Activated T-cell treated with anti-CD3 and anti-CD28 coated beads for 48 hours (primary cell): ENCODE data around the gene PALLD.

Source experiments
- DNase-seq: peaks from one replicate; pipeline ENCODE4 v3.0.0-alpha.2; 2020; ENCODE audit warnings: low read depth

Gene PALLD

GRCh38 chr4:168623011-168623410 is 126.2 kb downstream of the PALLD start:
- DNase-seq = no peak

DNA sequence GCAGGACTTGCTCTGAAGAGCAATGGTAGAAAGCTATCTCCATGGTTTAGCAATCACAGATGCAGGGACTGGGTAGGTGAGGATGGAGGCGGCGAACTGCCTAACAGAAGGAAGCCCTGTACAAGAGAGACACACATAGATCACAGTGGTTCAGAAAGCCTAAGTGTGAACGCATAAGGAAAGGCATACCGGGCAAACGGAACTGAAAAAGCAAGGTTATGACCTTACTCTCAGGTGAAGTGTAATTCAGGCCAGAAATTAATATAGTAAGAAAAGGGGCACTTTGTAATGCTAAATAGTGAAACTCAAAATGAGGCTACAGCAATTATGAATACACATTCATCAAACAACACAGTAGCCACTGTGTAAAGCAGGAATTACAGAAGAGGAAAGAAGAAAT is 126.6 kb downstream of the PALLD start:
- no peak for DNase-seq

DNA sequence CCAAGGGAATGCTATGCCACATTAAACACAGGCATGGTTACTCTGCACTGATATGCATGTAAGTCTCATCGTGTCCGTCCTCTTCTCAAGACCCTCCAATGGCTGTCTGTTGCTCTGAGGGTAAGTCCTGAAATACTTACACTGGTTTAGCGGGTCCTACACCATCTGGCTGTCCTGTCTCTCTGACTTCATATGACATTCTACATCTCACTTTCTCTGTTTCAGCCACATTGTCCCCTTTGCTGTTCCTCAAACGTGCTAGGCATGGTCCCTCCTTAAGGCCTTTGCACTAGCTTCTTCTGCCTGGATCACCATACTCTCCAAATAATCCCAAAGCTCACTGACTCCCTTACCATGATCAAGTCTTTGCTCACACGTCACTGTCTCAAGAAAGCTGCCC is 131.4 kb downstream of the PALLD start:
- no peak for DNase-seq

DNA sequence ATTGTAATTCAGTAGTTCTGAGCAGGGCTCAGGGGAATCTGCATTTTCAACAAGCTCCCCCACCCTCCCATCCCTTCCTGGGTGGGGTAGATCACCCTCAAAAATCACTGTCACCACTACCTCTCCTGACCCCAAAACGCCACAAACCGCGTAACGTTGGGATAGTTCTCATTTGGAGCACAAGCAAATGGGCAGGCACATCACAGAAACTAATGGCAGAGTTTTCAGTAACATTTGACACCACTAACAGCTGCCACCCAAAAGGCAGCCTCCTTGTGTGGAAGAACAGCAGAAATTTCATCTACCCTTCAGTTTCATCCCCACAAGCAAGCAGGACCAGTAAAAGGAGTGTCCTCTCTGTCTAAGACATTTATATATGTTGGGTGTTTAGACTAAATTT is 132.7 kb downstream of the PALLD start:
- no peak for DNase-seq

DNA sequence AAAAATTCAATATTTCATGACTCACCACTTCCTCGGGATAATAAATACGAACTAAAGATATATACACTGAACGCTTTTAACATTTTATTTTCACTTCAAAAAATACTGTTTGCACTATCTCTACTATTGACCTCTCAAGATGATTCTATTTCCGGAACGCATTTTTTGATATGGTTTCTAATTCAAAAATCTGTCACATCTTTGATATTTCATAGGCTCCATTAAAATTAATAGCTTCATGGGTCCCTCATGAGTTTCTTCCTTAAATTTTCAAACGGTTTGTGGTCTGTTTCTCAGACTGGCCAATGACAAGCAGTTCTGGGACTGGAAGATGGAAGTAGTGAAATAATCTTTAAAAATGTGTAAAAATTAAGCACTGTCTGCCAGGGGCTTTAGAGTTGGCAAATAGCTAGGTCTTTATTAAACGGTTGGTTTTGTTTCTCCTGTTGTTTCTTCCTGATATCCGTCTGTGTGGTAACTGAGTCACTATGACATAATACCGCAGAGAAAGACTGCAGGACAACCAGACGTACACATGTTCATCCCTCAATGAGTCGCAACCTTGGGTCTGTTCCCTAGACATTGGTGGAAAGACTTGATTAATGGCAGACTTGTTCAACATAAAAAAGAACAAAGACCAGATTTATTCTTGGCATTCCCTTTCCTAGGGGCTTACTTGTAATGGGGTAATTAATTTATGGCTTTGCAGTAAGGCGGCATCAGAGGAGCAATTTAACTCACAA is 133.8 kb downstream of the PALLD start:
- no peak for DNase-seq

GRCh38 chr4:168631241-168632162 is 134.7 kb downstream of the PALLD start:
- peak; percentile 18 for DNase-seq

DNA sequence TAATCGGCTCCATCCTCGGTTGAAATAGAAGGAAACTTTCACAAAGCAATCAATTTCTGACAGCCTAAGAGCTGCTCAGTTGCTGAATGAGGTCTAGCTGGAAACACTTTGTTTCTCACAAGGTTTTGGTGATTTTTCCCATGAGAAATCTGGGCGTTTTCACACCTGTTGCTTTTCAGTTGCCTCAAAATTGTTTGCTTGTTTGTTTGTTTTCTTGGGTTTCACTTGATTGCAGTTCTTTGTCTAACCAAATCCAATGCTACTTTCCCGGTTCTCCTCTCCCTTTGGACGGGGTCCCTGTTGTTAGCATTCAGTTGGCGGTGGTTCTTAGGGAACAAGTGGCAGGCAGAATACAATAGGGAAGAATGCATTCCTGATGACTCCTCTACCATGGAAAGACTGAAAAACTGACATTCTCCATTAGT is 135.5 kb downstream of the PALLD start:
- no peak for DNase-seq

DNA sequence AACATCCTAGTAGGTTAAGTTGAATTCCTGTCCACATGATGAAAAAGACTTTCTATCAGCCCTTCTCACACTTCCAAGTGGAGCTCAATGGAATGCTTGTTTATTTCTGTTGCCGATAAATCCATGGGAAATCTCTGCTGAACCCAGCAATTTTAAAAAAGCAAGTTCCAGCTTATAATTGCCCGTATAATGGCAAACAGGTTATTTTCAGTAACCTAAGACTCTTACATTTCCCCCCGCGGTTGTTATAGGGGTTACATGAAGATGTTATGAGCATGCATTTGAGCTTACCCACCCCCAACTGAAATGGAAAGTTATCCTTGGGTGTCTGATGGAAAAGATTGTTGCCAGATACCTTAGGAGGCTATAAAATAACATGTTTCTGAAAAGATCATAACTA is 136.2 kb downstream of the PALLD start:
- no peak for DNase-seq

- DNase-seq = no peak
Measured at GRCh38 chr4:168633496-168633895, 136.6 kb downstream of the PALLD start.

GRCh38 chr4:168634276-168634802 is 137.5 kb downstream of the PALLD start:
- DNase-seq = no peak

DNA sequence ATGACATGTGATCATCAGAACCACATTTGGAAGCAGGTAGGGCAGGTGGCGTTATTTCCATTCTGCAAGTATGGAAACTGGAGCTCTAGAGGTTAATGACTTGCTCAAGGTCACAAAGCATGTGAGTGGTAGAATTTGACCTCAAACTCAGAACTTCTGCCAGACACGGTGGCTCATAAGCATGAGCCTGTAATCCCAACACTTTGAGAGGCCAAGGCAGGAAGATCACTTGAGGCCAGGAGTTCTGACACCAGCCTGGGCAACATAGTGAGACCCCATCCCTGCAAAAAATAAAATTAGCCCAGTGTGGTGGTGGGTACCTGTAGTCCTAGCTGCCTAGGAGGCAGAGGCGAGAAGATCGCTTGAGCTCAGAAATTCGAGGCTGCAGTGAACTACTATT is 139.2 kb downstream of the PALLD start:
- DNase-seq = no peak

DNA sequence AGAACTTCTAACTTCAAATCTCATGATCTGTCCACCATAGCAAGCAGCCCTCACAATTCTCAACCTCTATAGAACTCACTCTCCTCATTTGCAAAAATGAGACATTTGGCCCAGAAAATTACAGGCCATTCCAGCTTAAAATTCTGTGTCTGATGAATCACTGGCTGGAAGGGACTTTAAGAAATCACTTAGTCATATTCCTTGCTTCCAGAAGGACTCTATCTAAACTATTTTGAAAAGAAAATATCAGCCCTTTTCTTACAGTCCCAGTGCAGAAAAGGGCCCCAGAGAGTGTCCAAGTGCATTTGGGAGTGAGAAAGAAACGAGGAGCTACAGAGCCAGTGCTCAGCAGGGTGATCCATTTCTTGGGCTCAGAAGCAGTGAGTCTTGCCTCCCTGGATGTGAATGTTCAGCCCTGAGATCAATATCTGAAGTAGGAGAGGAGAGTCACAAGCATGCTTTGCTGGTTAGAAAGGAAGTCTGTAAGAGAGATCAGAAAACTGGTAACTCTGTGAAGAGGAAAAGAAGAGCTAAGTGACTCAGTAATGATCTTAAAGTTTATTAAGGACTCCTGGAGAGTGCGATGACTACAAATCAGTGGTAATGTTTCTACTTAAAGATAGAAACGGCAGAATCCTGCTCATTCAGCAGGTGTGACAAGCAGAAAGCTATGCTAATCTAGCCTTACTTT is 139.8 kb downstream of the PALLD start:
- no peak for DNase-seq

DNA sequence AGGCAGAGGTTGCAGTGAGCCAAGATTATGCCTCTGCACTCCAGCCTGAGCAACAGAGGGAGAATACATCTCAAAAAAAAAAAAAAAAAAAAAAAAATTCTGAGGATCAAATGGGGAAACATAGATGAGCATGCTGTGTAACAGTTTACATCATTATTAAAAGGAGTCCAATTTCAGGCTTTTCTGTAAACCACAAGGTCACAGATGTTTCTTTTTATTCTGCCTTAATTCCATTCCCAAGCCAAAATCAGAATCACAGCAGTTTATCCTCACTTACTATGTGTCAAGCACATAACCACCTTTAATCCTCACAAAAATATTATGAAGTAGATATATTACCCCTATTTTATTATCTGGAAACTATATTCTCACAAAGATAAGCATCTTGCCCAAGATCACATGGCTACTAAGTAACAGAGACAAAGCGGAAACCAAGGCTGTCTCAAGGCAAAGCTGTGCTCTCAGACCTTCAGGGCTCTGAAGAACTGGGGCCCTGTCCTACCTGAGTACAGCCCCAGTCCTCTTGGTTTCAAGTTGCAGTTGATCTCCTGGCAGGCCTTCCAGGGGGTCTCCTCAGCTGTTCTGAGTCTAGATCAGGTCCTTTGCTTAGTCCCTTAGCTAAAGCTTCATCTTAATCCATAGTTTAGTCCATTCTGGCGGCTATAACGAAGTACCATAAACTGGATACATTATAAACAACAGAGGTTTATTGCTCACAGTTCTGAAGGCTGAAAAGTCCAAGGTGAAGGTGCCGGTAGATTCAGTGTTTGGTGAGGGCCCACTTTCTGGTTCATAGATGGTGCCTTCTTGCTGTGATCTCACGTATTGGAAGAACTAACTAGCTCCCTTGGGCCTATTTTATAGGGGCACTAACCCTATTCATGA is 141.3 kb downstream of the PALLD start:
- no peak for DNase-seq

DNA sequence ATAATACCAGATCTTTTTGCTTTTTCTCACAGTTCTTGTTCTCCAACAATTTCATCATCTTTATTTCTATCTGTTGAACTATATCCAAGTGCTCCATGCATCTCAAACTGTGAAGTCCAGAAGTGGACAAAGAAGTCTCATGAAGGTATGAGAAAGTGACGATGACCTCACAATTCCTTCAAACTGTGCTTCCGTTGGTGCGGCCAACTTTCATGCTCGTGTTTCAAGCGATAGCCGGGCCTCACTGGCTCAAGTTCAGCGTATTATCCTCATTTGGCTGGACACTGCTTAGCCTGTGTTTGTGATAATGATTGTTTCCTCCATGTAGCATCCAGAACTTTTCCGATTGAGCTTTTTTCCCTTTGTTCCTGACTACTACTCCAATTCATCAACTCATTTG is 143.1 kb downstream of the PALLD start:
- no peak for DNase-seq

GRCh38 chr4:168641811-168642140 is 144.9 kb downstream of the PALLD start:
- DNase-seq = no peak

GRCh38 chr4:168642591-168642990 is 145.7 kb downstream of the PALLD start:
- no peak for DNase-seq

- DNase-seq = no peak
Measured at GRCh38 chr4:168643111-168643795, 146.4 kb downstream of the PALLD start.

GRCh38 chr4:168643796-168644159 is 146.9 kb downstream of the PALLD start:
- DNase-seq = no peak

DNA sequence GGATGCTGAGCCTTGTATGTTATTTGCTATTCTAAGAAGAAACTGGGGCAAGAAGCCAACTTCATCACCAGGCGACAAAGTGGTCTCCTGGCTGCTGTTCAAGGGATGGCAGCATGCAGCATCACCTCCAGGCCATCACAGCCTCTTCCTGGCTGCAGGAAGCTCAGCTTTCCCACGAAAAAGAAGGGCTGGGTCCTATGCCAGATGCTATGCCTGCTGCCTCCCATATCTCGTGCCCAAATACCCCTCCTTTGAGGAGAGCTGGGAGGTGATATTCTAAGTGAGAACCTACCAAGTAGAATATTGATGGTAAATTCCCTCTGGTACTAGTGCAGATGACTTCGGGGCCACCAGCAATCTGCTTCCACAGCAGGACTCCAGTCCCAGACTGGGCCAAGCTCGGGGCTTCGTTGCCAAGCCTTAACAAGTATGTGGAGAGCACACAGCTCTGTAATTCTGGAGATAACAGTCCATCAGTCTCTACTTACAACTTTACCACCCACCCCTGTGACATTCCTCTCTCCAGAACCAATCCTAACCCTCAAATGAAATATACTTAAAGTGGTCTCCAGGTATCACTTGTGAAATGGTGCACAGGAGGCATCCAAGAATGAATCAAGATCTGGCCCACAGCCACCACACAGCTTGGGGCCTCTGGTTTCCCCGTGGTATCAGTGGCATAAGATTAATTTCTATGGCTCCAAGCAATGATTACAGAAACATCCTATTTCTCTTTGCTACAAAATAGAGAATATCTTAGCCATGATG is 149.3 kb downstream of the PALLD start:
- no peak for DNase-seq

DNA sequence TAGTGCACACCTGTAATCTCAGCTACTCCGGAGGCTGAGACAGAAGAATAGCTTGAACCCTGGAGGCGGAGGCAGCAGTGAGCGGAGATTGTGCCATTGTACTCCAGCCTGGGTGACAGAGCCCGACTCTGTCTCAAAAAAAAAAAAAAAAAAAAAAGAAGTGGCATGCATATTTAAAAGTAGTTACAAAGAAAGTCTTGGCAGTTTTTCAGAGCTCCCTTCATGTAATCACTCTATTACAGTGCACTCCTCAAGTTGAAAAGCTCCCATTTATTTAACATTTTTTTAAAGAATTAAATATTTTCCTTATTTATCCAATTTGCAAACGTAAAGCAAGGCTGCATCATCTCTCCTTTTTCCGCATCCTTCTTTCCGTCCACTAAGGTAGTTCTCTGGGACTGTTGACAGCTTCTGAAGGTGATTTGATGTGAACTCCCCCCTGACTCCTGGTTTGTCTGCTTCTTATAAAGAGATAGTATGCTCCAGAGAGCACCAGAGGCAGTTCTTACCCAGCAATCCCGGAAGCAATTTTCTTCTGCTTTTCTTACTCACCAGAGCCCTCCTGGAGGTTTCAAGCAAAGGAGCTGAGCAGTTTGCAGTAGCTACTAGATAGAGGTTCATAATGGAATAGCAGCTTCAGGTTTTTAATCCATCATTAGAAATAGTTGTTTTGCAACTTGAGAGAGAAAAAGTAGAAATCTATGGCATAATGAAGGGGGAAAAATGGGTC is 151.0 kb downstream of the PALLD start:
- no peak for DNase-seq
